Colon (tissue), 2 donors: Measurements from ENCODE around the gene RBL2.
"Not testable (repeated sequence)": the region's sequence is repeated elsewhere in the genome, so short reads cannot be mapped to it uniquely, and the experiment has no call there.

ENCODE experiments used
- FAIRE-seq: peaks from 2 replicates; lab custom pipeline; 2012; peaks lifted over from hg19 to GRCh38; lab: Jason Lieb, UNC
- donor health status: control.
- donor health status: control.

Gene RBL2

GRCh38 chr16:53539759-53540718, 105.8 kb downstream of the RBL2 start:
- not testable (repeated sequence) for FAIRE-seq
